Vagina (tissue), 2 donors: ENCODE data around the gene ASB5. TPM values are rescaled to one million over a fixed set of nuclear protein-coding genes. Genes with fewer than 3 reads are reported as not detected.

ENCODE experiments used
- DNase-seq, 2 donors: peaks; one replicate each; pipeline ENCODE4 v3.0.0-alpha.2; 2017; ENCODE audit errors: extremely low spot score in 2 of 2
- H3K27ac ChIP-seq: fragments of 200-600 bp; sonication (generic); one replicate; pipeline ENCODE4 v1.5.1; 2019
- H3K27me3 ChIP-seq: fragments of 200-600 bp; sonication (generic); one replicate; pipeline ENCODE4 v1.5.1; 2019
- H3K36me3 ChIP-seq, 2 donors: fragments of 200-600 bp; sonication (generic); one replicate each; pipeline ENCODE4 v1.5.1; 2017 to 2019
- H3K4me1 ChIP-seq: fragments of 200-600 bp; sonication (generic); one replicate; pipeline ENCODE4 v1.5.1; 2019
- H3K4me3 ChIP-seq, 2 donors: fragments of 200-600 bp; sonication (generic); 1 replicate in 1 of 2; 2 replicates in 1 of 2; pipeline ENCODE4 v1.5.1; 2016 to 2019
- H3K9me3 ChIP-seq: fragments of 200-600 bp; sonication (generic); one replicate; pipeline ENCODE4 v1.5.1; 2019
- POLR2A ChIP-seq, 2 donors: fragments of 450-650 bp; IDR thresholded peaks; one replicate each; pipeline ENCODE4 v1.6.1; 2017; ENCODE audit warnings: antibody characterized with exemption in 2 of 2, mild to moderate bottlenecking in 2 of 2, moderate library complexity in 2 of 2
- POLR2AphosphoS5 ChIP-seq, 2 donors: sonication (generic); formaldehyde crosslinking; IDR thresholded peaks; one replicate each; pipeline ENCODE4 v1.9.0; 2017; ENCODE audit warnings: antibody characterized with exemption in 2 of 2, mild to moderate bottlenecking in 2 of 2, low read depth in 1 of 2; ENCODE audit not compliant: insufficient read depth in 1 of 2
- intact Hi-C: fragments of 100-400 bp; cut with DNase I; formaldehyde crosslinking; loops from one replicate; pipeline ENCODE4 v1.15.1; 2023
- total RNA-seq: library from RNA; depleted of rRNA; stranded (reverse); fragments of >200 nt; gene quantifications from one replicate; pipeline ENCODE4 v1.2.3, GENCODE V29; 2016
- TF ChIP-seq, protein P1 (sequence below), 3 experiments: fragments of 450-650 bp in 2 of 3; fragments of 200-600 bp in 1 of 3; sonication (generic) in 1 of 3; IDR thresholded peaks; one replicate each; pipeline ENCODE4 v1.5.1; 2017 to 2019; ENCODE audit warnings: antibody characterized with exemption in 3 of 3, mild to moderate bottlenecking in 2 of 3, moderate library complexity in 2 of 3

The ASB5 gene
- total RNA-seq, 1 donor from 2014 or later: 5.9 TPM

DNA sequence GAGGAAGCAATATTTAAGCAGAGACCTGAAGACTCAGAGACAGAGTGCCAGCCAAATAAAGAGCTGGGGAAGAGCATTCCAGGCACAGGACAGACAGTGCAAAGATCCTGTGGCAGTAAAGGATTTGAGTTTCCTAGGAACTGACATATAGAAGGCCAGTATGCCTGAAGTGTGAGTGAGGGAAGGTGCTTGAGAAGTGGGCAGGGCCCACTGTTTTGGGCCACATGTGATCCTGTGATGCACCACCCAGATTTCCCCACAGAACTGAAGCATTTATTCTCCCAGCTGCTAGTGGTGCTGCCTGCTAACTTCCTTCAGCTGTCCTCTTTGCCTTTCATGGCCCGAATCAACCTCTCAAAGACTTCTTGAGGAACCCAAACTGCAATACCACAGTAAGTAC lies 23.9 kb upstream of the ASB5 start:
- Histone ChIP-seq H3K27me3 (no peaks in the 10 kb centered on the region), H3K36me3 (no peaks in the 10 kb centered on the region), H3K27ac (no peak overlapping the region), H3K4me1 (no peaks in the 10 kb centered on the region), H3K4me3 (no peak overlapping the region), H3K9me3 (no peaks in the 10 kb centered on the region)
- TF ChIP-seq, protein P1, sequence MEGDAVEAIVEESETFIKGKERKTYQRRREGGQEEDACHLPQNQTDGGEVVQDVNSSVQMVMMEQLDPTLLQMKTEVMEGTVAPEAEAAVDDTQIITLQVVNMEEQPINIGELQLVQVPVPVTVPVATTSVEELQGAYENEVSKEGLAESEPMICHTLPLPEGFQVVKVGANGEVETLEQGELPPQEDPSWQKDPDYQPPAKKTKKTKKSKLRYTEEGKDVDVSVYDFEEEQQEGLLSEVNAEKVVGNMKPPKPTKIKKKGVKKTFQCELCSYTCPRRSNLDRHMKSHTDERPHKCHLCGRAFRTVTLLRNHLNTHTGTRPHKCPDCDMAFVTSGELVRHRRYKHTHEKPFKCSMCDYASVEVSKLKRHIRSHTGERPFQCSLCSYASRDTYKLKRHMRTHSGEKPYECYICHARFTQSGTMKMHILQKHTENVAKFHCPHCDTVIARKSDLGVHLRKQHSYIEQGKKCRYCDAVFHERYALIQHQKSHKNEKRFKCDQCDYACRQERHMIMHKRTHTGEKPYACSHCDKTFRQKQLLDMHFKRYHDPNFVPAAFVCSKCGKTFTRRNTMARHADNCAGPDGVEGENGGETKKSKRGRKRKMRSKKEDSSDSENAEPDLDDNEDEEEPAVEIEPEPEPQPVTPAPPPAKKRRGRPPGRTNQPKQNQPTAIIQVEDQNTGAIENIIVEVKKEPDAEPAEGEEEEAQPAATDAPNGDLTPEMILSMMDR (IDR thresholded peaks at IDR 0.05): no peak
- TF ChIP-seq POLR2A (IDR thresholded peaks at IDR 0.05) (no peak), POLR2AphosphoS5 (IDR thresholded peaks at IDR 0.05; ENCODE audit: insufficient read depth in 1 of 2, low read depth in 1 of 2) (no peak)
- no peak for DNase-seq
- intact Hi-C loops: no loop called here

DNA sequence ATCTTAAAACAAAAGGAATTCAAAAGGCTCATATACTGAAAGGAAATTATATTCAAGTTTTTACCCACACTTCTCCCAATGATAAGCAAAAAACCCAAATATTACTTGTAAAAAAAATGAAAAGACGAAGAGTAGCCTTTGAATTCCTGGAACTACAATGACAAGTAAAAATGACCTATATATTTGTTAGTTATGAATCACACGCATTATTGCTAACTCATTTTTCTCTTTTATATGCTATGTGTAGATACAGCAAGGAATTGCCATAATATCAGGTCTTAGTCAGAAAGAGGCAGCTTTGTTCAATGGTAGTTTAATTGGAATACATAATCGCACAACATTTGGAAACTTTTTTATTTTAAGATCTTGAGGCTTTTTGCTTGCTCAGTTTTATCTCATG lies 22.7 kb upstream of the ASB5 start:
- no peaks in the 10 kb centered on the region for H3K27me3 ChIP-seq
- DNase-seq: no peak
- no peak overlapping the region for H3K4me3 ChIP-seq
- intact Hi-C loops: no loop called here
- H3K27ac ChIP-seq: no peak overlapping the region
- TF ChIP-seq POLR2AphosphoS5 (IDR thresholded peaks at IDR 0.05; ENCODE audit: insufficient read depth in 1 of 2, low read depth in 1 of 2) (no peak), POLR2A (IDR thresholded peaks at IDR 0.05) (no peak)
- TF ChIP-seq, protein P1 (IDR thresholded peaks at IDR 0.05): no peak
- no peaks in the 10 kb centered on the region for H3K4me1 ChIP-seq
- H3K9me3 ChIP-seq: no peaks in the 10 kb centered on the region
- H3K36me3 ChIP-seq: no peaks in the 10 kb centered on the region

DNA sequence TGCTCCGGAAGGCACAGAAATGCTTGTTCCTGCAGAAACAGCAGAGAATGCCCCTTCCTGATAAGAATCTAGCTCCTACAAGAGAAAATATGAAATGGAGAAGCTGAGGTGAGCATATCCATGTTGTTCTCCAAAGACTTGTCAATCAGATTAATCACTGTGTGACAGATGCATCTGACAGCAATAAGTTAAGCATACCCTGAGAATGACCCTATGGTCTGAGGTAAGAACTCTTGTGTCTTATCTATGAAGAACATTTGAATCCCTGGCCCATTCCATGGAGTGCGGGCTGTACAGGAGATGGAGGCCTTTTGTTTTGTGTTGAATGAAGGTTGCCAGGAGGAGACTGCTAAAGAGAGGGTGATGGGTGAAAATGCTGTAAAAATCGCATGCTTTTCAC lies 21.5 kb upstream of the ASB5 start:
- Histone ChIP-seq H3K4me3 (no peak overlapping the region), H3K27me3 (no peaks in the 10 kb centered on the region), H3K9me3 (no peaks in the 10 kb centered on the region), H3K36me3 (no peaks in the 10 kb centered on the region), H3K4me1 (no peaks in the 10 kb centered on the region), H3K27ac (no peak overlapping the region)
- intact Hi-C loops: no loop called here
- TF ChIP-seq POLR2A (IDR thresholded peaks at IDR 0.05) (no peak), POLR2AphosphoS5 (IDR thresholded peaks at IDR 0.05; ENCODE audit: insufficient read depth in 1 of 2, low read depth in 1 of 2) (no peak)
- TF ChIP-seq, protein P1 (IDR thresholded peaks at IDR 0.05): no peak
- no peak for DNase-seq

DNA sequence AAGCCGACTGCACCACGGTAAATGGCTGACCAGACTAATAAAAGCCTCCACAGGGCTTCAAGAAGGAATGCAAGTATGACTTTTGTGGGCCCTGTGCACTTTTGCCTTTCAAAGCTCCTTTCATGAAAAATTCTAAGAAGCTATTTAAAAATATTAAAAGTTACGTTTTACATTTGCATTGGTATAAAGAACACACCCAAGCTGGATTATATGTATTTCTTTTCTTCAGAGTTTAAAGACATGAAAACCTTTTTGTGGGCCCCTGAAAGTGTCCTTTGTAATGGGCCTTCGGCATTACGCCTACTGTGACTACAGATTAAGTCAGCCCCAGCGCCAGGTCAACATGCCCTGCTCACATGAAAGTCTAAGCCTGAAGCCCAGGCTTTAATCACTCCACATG lies 20.5 kb upstream of the ASB5 start:
- Histone ChIP-seq H3K27ac (no peak overlapping the region), H3K4me1 (no peaks in the 10 kb centered on the region), H3K4me3 (no peak overlapping the region), H3K27me3 (no peaks in the 10 kb centered on the region), H3K36me3 (no peaks in the 10 kb centered on the region), H3K9me3 (no peaks in the 10 kb centered on the region)
- intact Hi-C loops: no loop called here
- TF ChIP-seq POLR2AphosphoS5 (IDR thresholded peaks at IDR 0.05; ENCODE audit: insufficient read depth in 1 of 2, low read depth in 1 of 2) (no peak), POLR2A (IDR thresholded peaks at IDR 0.05) (no peak)
- TF ChIP-seq, protein P1 (IDR thresholded peaks at IDR 0.05): no peak
- no peak for DNase-seq

DNA sequence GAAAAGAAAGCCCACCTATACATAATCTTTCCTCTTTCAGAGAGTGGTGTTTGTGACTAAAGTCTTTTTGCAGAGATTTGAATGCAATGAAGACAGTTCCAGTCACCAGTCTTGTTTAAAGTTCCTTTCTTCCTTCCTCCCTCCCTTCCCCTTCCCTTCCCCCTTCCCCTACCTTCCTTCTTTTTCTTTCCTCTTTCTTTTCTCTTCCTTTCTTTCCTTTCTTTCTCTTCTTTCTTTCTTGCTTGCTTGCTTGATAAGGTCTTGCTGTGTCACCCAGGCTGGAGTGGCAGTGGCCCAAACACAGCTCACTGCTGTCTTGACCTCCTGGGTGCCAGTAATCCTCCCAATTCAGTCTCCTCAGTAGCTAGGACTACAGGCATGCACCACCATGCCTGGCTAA lies 19.0 kb upstream of the ASB5 start:
- Histone ChIP-seq H3K27me3 (no peaks in the 10 kb centered on the region), H3K4me3 (no peak overlapping the region), H3K9me3 (no peaks in the 10 kb centered on the region), H3K27ac (no peak overlapping the region), H3K4me1 (no peaks in the 10 kb centered on the region), H3K36me3 (no peaks in the 10 kb centered on the region)
- TF ChIP-seq POLR2A (IDR thresholded peaks at IDR 0.05) (no peak), POLR2AphosphoS5 (IDR thresholded peaks at IDR 0.05; ENCODE audit: insufficient read depth in 1 of 2, low read depth in 1 of 2) (no peak)
- TF ChIP-seq, protein P1 (IDR thresholded peaks at IDR 0.05): no peak
- intact Hi-C loops: no loop called here
- DNase-seq: no peak
